Globus pallidus (tissue), 1 donor: ENCODE measurements around the gene NPIPB2.
"Not testable (repeated sequence)": the region's sequence is repeated elsewhere in the genome, so short reads cannot be mapped to it uniquely, and the experiment has no call there.

ENCODE experiments used
- DNase-seq: peaks from one replicate; pipeline ENCODE4 v3.0.0-alpha.2; 2015; ENCODE audit warnings: low spot score

NPIPB2 gene

DNA sequence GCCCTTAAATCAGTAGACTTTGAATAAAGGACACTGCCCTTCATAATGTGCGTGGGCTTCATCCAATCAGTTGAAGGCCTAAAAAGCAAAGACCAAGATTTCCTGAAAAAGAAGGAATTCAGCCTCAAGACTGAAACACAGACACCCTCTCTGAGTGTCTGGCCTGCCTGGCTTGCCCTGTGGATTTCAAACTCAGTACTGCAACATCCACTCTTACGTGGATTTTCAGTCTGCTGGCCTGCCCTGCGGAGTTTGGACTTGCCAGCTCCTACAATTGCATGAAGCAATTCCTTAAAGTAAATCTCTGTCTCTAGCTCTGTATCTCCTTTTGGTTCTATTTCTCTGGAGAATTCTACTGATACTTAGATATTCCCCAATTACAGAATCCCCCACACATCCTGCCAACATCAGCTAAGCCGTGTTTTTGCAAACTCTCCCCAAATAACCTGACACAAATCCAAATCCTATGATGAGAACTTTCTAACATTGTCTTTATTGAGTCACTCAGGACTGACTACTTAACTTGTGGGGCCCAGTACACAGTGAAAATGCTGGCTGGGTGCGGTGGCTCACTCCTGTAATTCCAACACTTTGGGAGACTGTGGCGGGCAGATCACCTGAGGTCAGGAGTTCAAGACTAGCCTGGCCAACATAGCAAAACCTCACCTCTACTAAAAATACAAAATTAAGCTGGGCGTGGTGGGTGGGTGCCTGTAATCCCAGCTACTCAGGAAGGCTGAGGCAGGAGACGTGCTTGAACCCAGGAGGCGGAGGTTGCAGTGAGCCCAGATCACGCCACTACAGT lies 15.9 kb upstream of the NPIPB2 start:
- no peak for DNase-seq

DNA sequence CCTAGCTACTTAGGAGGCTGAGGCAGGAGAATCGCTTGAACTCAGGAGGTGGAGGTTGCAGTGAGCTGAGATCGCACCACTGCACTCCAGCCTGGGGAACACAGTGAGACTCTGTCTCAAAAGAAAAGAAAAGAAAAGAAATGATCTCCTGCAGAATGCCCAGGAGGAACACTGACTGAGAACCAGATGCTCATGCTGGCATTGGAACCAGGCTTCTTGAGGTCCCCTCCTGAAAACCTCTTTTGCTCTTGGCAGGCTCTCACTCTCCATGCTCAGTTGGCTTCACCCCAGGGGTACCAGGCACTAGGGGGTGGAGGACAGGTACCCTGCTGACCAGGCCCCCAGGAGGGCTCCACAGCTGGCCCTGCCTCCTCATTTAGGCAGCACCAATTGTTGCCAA lies 14.7 kb upstream of the NPIPB2 start:
- no peak for DNase-seq

- no peak for DNase-seq
These were observed 13.9 kb upstream of the NPIPB2 start for GRCh38 chr16:11955713-11956123.

- DNase-seq, result not testable (repeated sequence)
These were observed 11.7 kb upstream of the NPIPB2 start for GRCh38 chr16:11953576-11953975.

- DNase-seq, result no peak
These were observed 8.5 kb upstream of the NPIPB2 start for GRCh38 chr16:11950388-11950787.

GRCh38 chr16:11949527-11949926 lies 7.7 kb upstream of the NPIPB2 start:
- DNase-seq, result peak; percentile 67

- DNase-seq, result no peak
These were observed 7.0 kb upstream of the NPIPB2 start for GRCh38 chr16:11948819-11949218.

GRCh38 chr16:11946433-11946832 lies 4.6 kb upstream of the NPIPB2 start:
- DNase-seq, result no peak

- not testable (repeated sequence) for DNase-seq
These were observed 14.5 kb downstream of the NPIPB2 start for GRCh38 chr16:11927350-11927749.

DNA sequence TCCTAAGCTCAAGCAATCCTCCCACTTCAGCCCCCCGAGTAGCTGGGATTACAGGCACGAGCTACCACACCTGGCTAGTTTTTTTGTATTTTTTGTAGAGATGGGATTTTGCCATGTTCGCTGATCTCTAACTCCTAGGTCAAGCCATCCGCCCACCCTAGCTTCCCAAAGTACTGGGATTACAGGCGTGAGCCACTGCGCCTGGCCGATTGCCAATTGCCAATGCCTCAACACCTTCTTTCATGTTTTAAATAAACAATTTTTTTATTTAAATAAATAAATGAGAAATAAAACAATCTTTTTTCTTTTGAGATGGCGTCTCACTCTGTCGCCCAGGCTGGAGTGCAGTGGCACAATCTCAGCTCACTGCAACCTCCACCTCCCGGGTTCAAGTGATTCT lies 17.8 kb downstream of the NPIPB2 start:
- not testable (repeated sequence) for DNase-seq

DNA sequence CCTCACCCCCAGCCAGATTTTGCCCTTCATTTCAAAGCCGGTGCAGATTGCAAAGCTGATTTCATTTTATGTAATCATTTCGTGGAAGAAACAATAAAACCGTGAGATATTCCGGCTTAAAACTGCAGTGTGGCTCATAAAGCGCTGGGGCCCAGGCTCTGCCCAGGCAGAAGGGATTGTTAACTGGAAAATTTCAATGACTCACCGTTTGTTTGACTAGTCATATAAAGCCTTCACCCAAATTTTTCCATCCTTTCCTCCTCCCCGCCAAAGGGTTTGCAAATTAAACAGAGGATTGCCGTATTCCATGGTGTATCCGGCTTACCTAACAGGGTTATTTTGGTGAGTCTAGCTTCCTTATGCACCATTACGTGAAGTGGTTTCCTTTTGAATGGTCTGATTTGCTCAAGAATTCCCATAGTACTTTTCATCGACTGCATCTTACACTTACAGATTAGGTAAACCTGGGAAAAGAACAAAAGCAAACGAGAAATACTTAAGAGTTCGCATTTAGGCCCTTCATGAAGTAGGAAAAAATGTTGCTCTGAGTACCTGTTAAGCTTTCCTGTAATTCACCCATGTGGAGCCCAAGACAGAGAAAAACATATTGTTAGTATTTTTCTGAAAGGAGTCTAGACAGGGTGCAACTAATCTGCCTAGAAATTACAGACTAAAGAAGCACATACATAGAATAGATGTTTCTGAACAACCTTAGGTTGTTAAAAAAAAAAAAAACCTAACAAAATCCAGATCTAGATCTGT lies 25.1 kb downstream of the NPIPB2 start:
- no peak for DNase-seq

- peak; percentile 97 for DNase-seq
These were observed 26.0 kb downstream of the NPIPB2 start, which contains the start of gene GSPT1 for GRCh38 chr16:11915644-11916523. TSS of gene GSPT1 (minus strand) at chr16:11915956. CDS start at chr16:11915720, 236 bp downstream.

DNA sequence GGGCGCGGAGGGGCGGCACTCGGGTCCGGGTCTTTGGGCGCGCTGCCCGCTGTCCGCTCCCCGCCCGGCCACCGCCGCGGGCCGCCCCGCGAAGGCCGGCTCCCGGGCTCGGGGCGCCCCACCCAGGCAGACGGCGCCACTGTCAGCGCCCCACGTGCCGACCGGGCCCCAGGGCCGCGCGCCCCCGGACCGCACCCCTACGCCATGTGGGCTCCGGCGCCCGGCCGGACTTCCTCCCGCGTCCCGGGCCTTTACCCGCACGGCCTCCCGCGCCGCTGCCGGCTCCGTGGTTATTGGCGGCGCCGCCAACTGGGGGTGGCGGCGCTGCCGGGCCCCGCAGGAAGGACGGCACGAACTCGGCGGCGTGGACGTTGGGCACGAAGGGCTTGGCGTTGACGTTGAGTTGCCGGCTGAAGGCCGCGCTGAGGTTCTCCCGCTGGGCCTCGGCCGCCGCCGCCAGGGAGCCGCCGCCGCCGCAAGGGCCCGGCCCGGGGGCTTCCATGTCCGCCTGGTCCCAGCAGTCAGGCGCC lies 26.7 kb downstream of the NPIPB2 start:
- DNase-seq, result no peak

DNA sequence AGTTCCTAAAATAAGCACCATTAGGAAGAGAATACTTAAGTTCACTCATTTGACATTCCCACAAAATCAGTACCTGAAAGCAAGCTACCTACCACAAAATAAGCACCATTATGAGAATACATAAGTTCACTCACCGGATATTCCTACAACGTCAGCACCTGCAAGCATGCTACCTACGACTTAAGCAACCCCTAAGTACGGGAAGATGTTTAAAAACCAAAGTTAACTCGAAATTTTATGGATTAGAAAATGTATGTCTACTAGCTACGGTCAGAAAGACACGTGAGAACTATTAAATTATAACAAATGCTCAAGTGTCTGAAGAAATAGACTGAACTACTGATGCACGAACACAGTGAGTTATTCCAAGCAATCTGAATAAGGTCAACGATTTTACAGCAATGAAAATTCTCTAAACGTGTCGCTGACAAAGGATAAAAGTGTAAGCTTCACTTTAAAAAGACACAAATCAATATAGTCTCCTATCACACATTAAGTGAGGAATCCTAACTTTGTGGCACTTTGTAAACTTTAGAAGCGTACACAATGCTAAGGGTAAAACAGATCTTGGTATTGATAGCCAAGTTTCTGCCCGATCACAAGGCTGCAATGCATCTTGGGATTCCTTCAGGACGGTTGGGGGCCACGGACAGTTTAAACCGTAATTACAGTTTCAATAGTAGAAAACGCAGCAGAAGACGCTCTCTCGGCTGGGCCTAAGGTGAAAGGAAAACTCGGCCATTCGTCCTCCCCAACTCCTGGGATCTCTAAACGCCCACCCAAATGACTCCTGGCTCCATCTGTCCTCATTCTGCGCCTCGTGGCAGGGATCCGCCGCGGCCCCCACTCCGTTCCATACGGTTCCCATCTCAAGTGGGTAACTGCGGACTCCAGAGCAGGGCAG lies 27.4 kb downstream of the NPIPB2 start:
- DNase-seq, result peak; percentile 17

GRCh38 chr16:11913425-11914079 lies 28.3 kb downstream of the NPIPB2 start:
- no peak for DNase-seq

DNA sequence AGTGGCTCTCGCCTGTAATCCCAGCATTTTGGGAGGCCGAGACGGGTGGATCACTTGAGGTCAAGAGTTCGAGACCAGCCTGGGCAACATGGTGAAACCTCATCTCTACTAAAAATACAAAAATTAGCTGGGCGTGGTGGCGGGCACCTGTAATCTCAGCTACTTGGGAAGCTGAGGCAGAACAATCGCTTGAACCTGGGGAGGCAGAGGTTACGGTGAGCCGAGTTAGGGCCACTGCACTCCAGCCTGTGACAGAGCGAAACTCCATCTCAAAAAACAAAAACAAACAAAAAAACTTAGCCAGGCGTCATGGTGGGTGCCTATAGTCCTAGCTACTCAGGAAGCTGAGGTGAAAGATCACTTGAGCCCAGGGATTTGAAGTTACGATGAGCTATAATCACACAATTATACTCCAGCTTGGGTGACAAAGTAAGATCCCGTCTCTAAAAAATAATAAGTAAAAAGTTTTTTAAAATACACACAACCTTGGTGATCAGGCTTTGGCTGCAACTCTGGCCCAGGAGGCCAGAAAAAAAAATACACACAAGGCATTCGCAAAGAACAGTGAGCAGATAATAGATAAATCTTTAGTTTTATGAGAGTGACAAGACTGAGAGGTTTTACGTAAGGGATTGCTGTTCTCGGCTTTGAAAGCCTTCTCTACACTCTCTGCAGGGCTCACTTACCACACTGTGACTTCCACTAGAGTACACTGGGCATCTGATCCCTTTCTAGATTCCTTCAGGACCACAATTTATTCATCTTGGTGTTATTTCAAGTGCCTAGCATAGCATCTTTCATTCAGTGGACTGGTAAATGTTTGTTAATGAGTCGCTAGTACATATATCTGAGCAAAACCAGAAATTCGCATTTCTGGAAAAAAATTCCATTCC lies 31.9 kb downstream of the NPIPB2 start:
- DNase-seq, result no peak

DNA sequence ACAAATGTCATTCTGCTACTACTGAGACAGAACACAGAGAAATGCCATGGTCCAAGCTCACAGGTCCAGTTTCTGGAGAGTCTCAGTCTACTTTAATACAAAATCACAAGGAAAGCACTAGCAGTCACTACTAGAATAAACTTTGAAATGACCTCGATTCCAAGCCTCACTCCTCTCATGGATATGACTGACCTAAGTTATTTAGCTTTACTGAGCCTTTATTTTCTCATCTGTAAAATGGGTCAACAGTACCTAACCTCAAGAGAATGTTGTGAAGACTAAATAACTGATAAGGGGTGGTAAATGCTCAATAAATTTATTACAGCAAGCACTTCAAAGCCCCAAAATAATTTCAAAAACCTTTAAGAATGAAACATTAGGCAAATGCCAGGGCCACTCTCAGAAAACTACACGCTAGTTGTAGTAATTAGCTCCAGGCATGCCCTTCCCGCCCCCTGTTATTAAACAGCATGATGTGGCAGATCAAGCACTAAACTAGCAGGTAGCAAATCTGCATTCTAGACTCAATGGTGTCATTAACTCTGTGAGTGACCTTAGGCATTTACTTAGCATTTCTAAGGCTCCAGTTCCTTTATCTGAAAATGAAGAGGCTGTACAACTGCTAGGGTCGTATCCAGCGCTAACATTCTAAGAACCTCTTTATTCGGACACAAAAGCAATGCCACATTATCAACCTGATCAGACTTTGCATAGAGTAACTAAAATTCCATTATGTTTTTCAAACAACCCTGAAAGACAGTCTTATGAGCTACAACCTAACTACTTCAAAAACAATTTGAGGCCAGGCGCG lies 34.5 kb downstream of the NPIPB2 start:
- DNase-seq, result no peak

GRCh38 chr16:11903906-11904305 lies 37.9 kb downstream of the NPIPB2 start:
- DNase-seq, result no peak
